ENCODE results near the gene COP1. TPM values are rescaled to one million over a fixed set of nuclear protein-coding genes. Genes with fewer than 3 reads are reported as not detected.

COP1 gene
- total and polyA plus RNA-seq, 2 of the 8 experiments (the other 6 are each of a cell fraction or from before 2014, with no cell fraction given), result 26.2 to 44.9 TPM

- Histone ChIP-seq H3K79me1 (ENCODE audit: low read depth, low read length) (no peaks in the 10 kb centered on the region), H3K14ac (ENCODE audit: insufficient read length) (no peak overlapping the region), H3K4me3 (ENCODE audit: extremely low read depth in 1 of 4, insufficient read depth in 2 of 4, low read depth in 3 of 4, low read length in 4 of 4) (no peak overlapping the region), H2BK5ac (ENCODE audit: low read depth, low read length) (no peak overlapping the region), H3K23ac (ENCODE audit: insufficient read length) (no peak overlapping the region), H3K79me2 (ENCODE audit: control insufficient read depth in 1 of 2, insufficient read depth in 2 of 2, low read length in 2 of 2) (peaks cover 0 to 17% of the 10 kb centered on the region in 2 experiments; a peak in 1 of 4 replicates), H4K20me1 (replicated peaks in 1 of 2; ENCODE audit: control insufficient read depth in 1 of 2, insufficient read depth in 2 of 2, low read length in 2 of 2) (no peaks in the 10 kb centered on the region), H3K9me3 (ENCODE audit: insufficient read depth in 2 of 2, low read depth in 1 of 2, low read length in 1 of 2) (peaks cover 0 to 5% of the 10 kb centered on the region in 2 experiments; a peak in 2 of 4 replicates), H3K4me2 (ENCODE audit: insufficient read depth in 1 of 2, low read depth in 2 of 2, low read length in 2 of 2) (no peak overlapping the region), H3K23me2 (ENCODE audit: low read depth, low read length) (no peaks in the 10 kb centered on the region), H2BK12ac (ENCODE audit: low read depth, low read length) (no peak overlapping the region), H3K36me3 (ENCODE audit: control insufficient read depth in 2 of 4, insufficient read depth in 4 of 4, low read length in 3 of 4) (peaks cover 0 to 6% (median 3%) of the 10 kb centered on the region in 4 experiments; a peak in 2 of 8 replicates), H2AFZ (ENCODE audit: low read length) (no peak overlapping the region), H3K4ac (replicated peaks; ENCODE audit: insufficient read length, low read depth, low read length) (no peak overlapping the region), H3K4me1 (replicated peaks in 1 of 4; ENCODE audit: control insufficient read depth in 3 of 4, insufficient read depth in 4 of 4, low read length in 3 of 4) (no peaks in the 10 kb centered on the region), H4K91ac (replicated peaks; ENCODE audit: insufficient read length, low read length) (no peak overlapping the region), H3K9ac (replicated peaks in 1 of 4; ENCODE audit: extremely low read depth in 1 of 4, low read depth in 3 of 4, low read length in 3 of 4) (no peak overlapping the region), H2AK5ac (ENCODE audit: low read depth, low read length) (no peak overlapping the region), H2BK120ac (replicated peaks; ENCODE audit: low read depth, low read length) (no peak overlapping the region), H3K56ac (replicated peaks; ENCODE audit: insufficient read length, low read depth, low read length) (no peak overlapping the region), H2BK15ac (ENCODE audit: low read length) (no peak overlapping the region), H2BK20ac (ENCODE audit: low read length) (no peak overlapping the region), H3K27ac (ENCODE audit: low read depth, low read length) (no peak overlapping the region), H3K18ac (ENCODE audit: extremely low read depth, low read length) (no peak overlapping the region), H4K8ac (ENCODE audit: extremely low read depth, insufficient read depth, low read length) (no peak overlapping the region), H4K5ac (ENCODE audit: insufficient read length, low read depth, low read length) (no peak overlapping the region), H3K27me3 (replicated peaks in 1 of 4; ENCODE audit: control insufficient read depth in 3 of 4, extremely low read depth in 1 of 4, insufficient read depth in 3 of 4, low read length in 3 of 4) (no peaks in the 10 kb centered on the region)
- DNase-seq (ENCODE audit: low read depth in 1 of 2, low spot score in 2 of 2) (no peak), FAIRE-seq (no peak)
- ChIA-PET POLR2A (ENCODE audit: partially characterized antibody) (interaction anchor here (0.6 to 1.5 kb wide), 2 partner anchors 26 to 40 kb away, joined by 3 to 4 read pairs; partner anchors contain the start of gene COP1), CTCF (ENCODE audit: partially characterized antibody) (no interaction called here)
- WGBS, 2 experiments (ENCODE audit: extremely low coverage in 1 of 2, insufficient coverage in 1 of 2, insufficient read length in 1 of 2, insufficient replicate concordance in 2 of 2, low coverage in 1 of 2, low lambda C conversion rate in 2 of 2, missing lambda C conversion rate in 1 of 2), result 93% methylated on average over 4 of the region's 4 CpGs; no CpG with 5 or more reads in 1 of the 2 experiments
- TF ChIP-seq GTF2F1 (IDR thresholded peaks at IDR 0.05; ENCODE audit: borderline replicate concordance, low read depth, low read length), result no peak
- TF ChIP-seq RNF2 (IDR thresholded peaks at IDR 0.05; ENCODE audit: borderline replicate concordance, low read depth, low read length, missing control alignments, poor library complexity, severe bottlenecking), result no peak
- TF ChIP-seq RBBP5 (IDR thresholded peaks at IDR 0.05; ENCODE audit: borderline replicate concordance, low read depth, low read length), result no peak
- TF ChIP-seq EGR1 (IDR thresholded peaks at IDR 0.05; ENCODE audit: borderline replicate concordance, low read depth, low read length), result no peak
- TF ChIP-seq CTCF (IDR thresholded peaks at IDR 0.05; ENCODE audit: control extremely low read depth in 1 of 3, insufficient read depth in 1 of 3, low read depth in 1 of 3, low read length in 3 of 3), result no peak
- no peak for TF ChIP-seq KDM5A (IDR thresholded peaks at IDR 0.05; ENCODE audit: low read length)
- no peak for TF ChIP-seq SIRT6 (IDR thresholded peaks at IDR 0.05; ENCODE audit: low read length)
- no peak for TF ChIP-seq NANOG (IDR thresholded peaks at IDR 0.05; ENCODE audit: insufficient read depth, low read depth, low read length, poor library complexity, severe bottlenecking)
- no peak for TF ChIP-seq MAX (IDR thresholded peaks at IDR 0.05)
- no peak for TF ChIP-seq SIN3A (conservative IDR thresholded peaks at IDR 0.05 in 1 of 2, IDR thresholded peaks at IDR 0.05 in 1 of 2; ENCODE audit: low read depth in 1 of 2, low read length in 2 of 2)
Observed at GRCh38 chr1:176167210-176167609, 39.9 kb downstream of the COP1 start.
